Measurements from ENCODE around the gene SLC6A17. TPM values are rescaled to one million over a fixed set of nuclear protein-coding genes. Genes with fewer than 3 reads are reported as not detected.

SLC6A17 gene
- total and polyA plus RNA-seq, 2 experiments from 2014 or later = 0.03 to 0.17 TPM

DNA sequence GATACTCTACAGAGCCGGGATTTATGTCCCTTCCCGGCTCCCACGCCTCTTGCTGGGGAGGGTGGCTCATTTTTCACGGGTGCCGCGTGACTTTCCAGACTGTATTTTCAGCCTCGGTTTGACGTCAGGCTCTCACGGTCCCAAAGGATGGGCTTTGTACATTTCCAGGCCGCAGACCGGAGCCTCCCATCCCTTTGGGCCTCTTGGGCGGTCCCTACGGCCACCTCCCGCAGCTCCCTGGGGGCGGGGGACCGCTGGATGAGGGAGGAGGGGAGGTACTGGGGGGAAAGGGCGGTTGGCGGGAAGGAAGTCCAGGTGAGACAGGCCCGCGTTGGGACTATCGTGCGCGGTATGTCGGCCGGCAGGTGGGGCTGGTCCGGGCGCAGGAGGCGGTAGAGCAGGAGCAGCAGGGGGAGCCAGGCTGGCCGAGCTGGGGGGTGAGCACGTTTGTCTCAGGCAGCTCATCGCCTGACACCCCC, 20.1 kb upstream of the SLC6A17 start:
- H3K27ac Mint-ChIP-seq = no peak overlapping the region
- TF ChIP-seq CREB1 (CRISPR knock-in tag; IDR thresholded peaks at IDR 0.05; ENCODE audit: low read depth) (0 out of 2 replicates have a peak, but pooled peaks have one; percentile 5), EZH2phosphoT487 (IDR thresholded peaks at IDR 0.05; ENCODE audit: unreplicated experiment) (no peak)
- TF ChIP-seq, protein P1, sequence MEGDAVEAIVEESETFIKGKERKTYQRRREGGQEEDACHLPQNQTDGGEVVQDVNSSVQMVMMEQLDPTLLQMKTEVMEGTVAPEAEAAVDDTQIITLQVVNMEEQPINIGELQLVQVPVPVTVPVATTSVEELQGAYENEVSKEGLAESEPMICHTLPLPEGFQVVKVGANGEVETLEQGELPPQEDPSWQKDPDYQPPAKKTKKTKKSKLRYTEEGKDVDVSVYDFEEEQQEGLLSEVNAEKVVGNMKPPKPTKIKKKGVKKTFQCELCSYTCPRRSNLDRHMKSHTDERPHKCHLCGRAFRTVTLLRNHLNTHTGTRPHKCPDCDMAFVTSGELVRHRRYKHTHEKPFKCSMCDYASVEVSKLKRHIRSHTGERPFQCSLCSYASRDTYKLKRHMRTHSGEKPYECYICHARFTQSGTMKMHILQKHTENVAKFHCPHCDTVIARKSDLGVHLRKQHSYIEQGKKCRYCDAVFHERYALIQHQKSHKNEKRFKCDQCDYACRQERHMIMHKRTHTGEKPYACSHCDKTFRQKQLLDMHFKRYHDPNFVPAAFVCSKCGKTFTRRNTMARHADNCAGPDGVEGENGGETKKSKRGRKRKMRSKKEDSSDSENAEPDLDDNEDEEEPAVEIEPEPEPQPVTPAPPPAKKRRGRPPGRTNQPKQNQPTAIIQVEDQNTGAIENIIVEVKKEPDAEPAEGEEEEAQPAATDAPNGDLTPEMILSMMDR (conservative IDR thresholded peaks at IDR 0.05; ENCODE audit: low read depth in 2 of 2) = peak; percentile 54 to 74
- peak overlapping the region; percentile 43 for H3K4me3 ChIP-seq
- H3K4me1 Mint-ChIP-seq = peaks cover 11% of the 10 kb centered on the region
- peaks cover 31% of the 10 kb centered on the region for H3K27me3 Mint-ChIP-seq (ENCODE audit: insufficient read depth, low read depth, poor library complexity)
- peak overlapping the region; percentile 99 for H2AFZ ChIP-seq
- peaks cover 28% of the 10 kb centered on the region for H3K27me3 ChIP-seq (ENCODE audit: insufficient read depth)
- no peaks in the 10 kb centered on the region for H3K9me2 ChIP-seq (ENCODE audit: insufficient read depth)
- ATAC-seq (peak; percentile 95), DNase-seq (ENCODE audit: low spot score) (peak; percentile 89)
- no peaks in the 10 kb centered on the region for H3F3A ChIP-seq (replicated peaks; ENCODE audit: low read depth)
- H3K36me3 ChIP-seq (ENCODE audit: insufficient read depth) = no peaks in the 10 kb centered on the region
- H3K4me3 Mint-ChIP-seq = peak overlapping the region; percentile 32; the same call in 1 of the 3 replicates
- H3K4me1 ChIP-seq (ENCODE audit: insufficient read depth) = peaks cover 14% of the 10 kb centered on the region
- H3K4me2 ChIP-seq = peak overlapping the region; percentile 76
- H4K20me1 ChIP-seq (replicated peaks; ENCODE audit: insufficient read depth) = no peaks in the 10 kb centered on the region
- no peaks in the 10 kb centered on the region for H3K36me3 Mint-ChIP-seq (ENCODE audit: low read depth)
- no peaks in the 10 kb centered on the region for H3K79me2 ChIP-seq (replicated peaks; ENCODE audit: insufficient read depth)
- no peaks in the 10 kb centered on the region; the same call in 2 of the 3 replicates for H3K9me3 Mint-ChIP-seq
- no peak overlapping the region for H3K27ac ChIP-seq (ENCODE audit: low read depth)

DNA sequence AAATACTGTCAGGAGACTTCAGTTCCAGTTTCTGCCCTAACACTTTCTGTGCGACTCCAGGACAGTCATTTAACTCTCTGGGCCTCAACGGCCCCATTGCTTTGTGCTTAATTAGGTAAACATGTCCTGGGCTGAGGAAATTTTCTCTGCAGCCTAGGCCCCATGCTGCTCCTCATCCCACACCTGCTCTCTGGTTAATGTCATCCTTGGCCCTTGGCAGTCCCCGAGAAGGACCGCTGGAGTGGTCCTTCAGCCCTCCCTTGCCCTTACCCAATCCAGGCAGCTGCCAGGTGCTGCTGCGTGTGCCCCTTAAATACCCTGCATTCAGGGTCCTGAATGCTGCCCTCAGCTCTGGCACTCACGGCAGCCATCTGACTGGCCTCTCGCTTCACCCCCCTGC, 19.3 kb upstream of the SLC6A17 start:
- ATAC-seq (peak; percentile 8), DNase-seq (ENCODE audit: low spot score) (no peak)
- H3K9me2 ChIP-seq (ENCODE audit: insufficient read depth) = no peaks in the 10 kb centered on the region
- no peak overlapping the region for H3K27ac Mint-ChIP-seq
- no peaks in the 10 kb centered on the region for H4K20me1 ChIP-seq (replicated peaks; ENCODE audit: insufficient read depth)
- TF ChIP-seq, protein P2, sequence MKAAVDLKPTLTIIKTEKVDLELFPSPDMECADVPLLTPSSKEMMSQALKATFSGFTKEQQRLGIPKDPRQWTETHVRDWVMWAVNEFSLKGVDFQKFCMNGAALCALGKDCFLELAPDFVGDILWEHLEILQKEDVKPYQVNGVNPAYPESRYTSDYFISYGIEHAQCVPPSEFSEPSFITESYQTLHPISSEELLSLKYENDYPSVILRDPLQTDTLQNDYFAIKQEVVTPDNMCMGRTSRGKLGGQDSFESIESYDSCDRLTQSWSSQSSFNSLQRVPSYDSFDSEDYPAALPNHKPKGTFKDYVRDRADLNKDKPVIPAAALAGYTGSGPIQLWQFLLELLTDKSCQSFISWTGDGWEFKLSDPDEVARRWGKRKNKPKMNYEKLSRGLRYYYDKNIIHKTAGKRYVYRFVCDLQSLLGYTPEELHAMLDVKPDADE (IDR thresholded peaks at IDR 0.05) = no peak
- no peak for TF ChIP-seq ZNF114 (CRISPR knock-in tag; IDR thresholded peaks at IDR 0.05)
- H3K4me2 ChIP-seq = peak overlapping the region; percentile 76; the same call in 1 of the 2 replicates
- peaks cover 31% of the 10 kb centered on the region for H3K27me3 Mint-ChIP-seq (ENCODE audit: insufficient read depth, low read depth, poor library complexity)
- H3K36me3 ChIP-seq (ENCODE audit: insufficient read depth) = no peaks in the 10 kb centered on the region
- no peaks in the 10 kb centered on the region for H3F3A ChIP-seq (replicated peaks; ENCODE audit: low read depth)
- H2AFZ ChIP-seq = peak overlapping the region; percentile 99
- H3K79me2 ChIP-seq (replicated peaks; ENCODE audit: insufficient read depth) = no peaks in the 10 kb centered on the region
- H3K4me3 Mint-ChIP-seq = peak overlapping the region; percentile 32; the same call in 1 of the 3 replicates
- no peak overlapping the region; the same call in 1 of the 2 replicates for H3K4me3 ChIP-seq
- peaks cover 28% of the 10 kb centered on the region for H3K27me3 ChIP-seq (ENCODE audit: insufficient read depth)
- H3K9me3 Mint-ChIP-seq = no peaks in the 10 kb centered on the region; the same call in 2 of the 3 replicates
- H3K27ac ChIP-seq (ENCODE audit: low read depth) = no peak overlapping the region
- H3K4me1 ChIP-seq (ENCODE audit: insufficient read depth) = peaks cover 14% of the 10 kb centered on the region
- H3K36me3 Mint-ChIP-seq (ENCODE audit: low read depth) = no peaks in the 10 kb centered on the region
- peaks cover 19% of the 10 kb centered on the region for H3K4me1 Mint-ChIP-seq

DNA sequence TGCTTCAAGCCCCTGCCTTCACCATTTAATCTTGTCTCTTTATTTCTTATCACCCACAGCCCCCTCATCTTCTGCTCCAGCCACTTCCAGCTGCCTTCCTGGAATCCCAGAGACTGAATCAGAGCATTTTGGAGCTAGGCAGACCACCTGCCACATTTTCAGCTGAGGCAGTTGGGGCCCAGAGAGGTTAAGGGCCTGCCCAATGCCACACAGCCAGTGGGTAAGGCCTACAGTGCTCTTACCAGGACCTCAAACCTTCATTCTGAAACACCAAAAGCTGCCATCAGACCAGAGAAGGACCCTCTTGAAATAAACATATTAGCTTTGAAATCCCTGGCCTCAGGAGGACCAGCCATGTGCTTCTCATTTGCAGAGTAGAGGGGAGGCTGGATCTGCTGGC, 17.6 kb upstream of the SLC6A17 start:
- Histone ChIP-seq H3K27ac (ENCODE audit: low read depth) (no peak overlapping the region), H3F3A (replicated peaks; ENCODE audit: low read depth) (no peaks in the 10 kb centered on the region), H3K4me2 (no peak overlapping the region), H3K79me2 (replicated peaks; ENCODE audit: insufficient read depth) (no peaks in the 10 kb centered on the region), H3K27me3 (ENCODE audit: insufficient read depth) (peaks cover 28% of the 10 kb centered on the region), H2AFZ (no peak overlapping the region), H3K4me3 (no peak overlapping the region), H3K36me3 (ENCODE audit: insufficient read depth) (no peaks in the 10 kb centered on the region), H4K20me1 (replicated peaks; ENCODE audit: insufficient read depth) (no peaks in the 10 kb centered on the region), H3K4me1 (ENCODE audit: insufficient read depth) (peaks cover 29% of the 10 kb centered on the region), H3K9me2 (ENCODE audit: insufficient read depth) (no peaks in the 10 kb centered on the region)
- Mint-ChIP-seq H3K27ac (no peak overlapping the region), H3K4me1 (peaks cover 36% of the 10 kb centered on the region), H3K36me3 (ENCODE audit: low read depth) (no peaks in the 10 kb centered on the region), H3K9me3 (no peaks in the 10 kb centered on the region; the same call in 2 of the 3 replicates), H3K27me3 (ENCODE audit: insufficient read depth, low read depth, poor library complexity) (peaks cover 29% of the 10 kb centered on the region), H3K4me3 (no peak overlapping the region)
- ATAC-seq (no peak), DNase-seq (ENCODE audit: low spot score) (no peak)
- TF ChIP-seq ZNF114 (CRISPR knock-in tag; IDR thresholded peaks at IDR 0.05) = no peak
- TF ChIP-seq JUNB (IDR thresholded peaks at IDR 0.05; ENCODE audit: unreplicated experiment) = no peak

Data from GM23338 (cell line).